H9 (cell line): ENCODE measurements around the gene NR5A1. TPM values are rescaled to one million over a fixed set of nuclear protein-coding genes. Genes with fewer than 3 reads are reported as not detected.
A peak's percentile ranks its signal among the peaks of the same experiment; 100 is the strongest.

ENCODE experiments used
- DNase-seq: peaks from one replicate; pipeline ENCODE4 v3.0.0-alpha.2; 2017
- H2AFZ ChIP-seq: one replicate; pipeline ENCODE4 v1.6.1; 2013; ENCODE audit warnings: mild to moderate bottlenecking, low read length, control low read depth, moderate library complexity
- H2AK5ac ChIP-seq: 2 replicates; pipeline ENCODE4 v1.6.1; 2013; ENCODE audit warnings: low read length, control low read depth, mixed read lengths; ENCODE audit not compliant: insufficient read length
- H2BK120ac ChIP-seq: one replicate; pipeline ENCODE4 v1.6.1; 2013; ENCODE audit warnings: low read depth, mild to moderate bottlenecking, low read length, control low read depth, inconsistent platforms; ENCODE audit not compliant: poor library complexity, severe bottlenecking
- H2BK12ac ChIP-seq: 2 replicates; pipeline ENCODE4 v1.6.1; 2013; ENCODE audit warnings: low read length, control low read depth, mixed read lengths, low read depth; ENCODE audit not compliant: insufficient read length
- H2BK15ac ChIP-seq: 2 replicates; pipeline ENCODE4 v1.6.1; 2013; ENCODE audit warnings: low read depth, low read length, control low read depth
- H2BK20ac ChIP-seq: one replicate; pipeline ENCODE4 v1.6.1; 2013; ENCODE audit warnings: low read depth, mild to moderate bottlenecking, low read length, control low read depth, inconsistent platforms; ENCODE audit not compliant: poor library complexity, severe bottlenecking
- H2BK5ac ChIP-seq: 2 replicates; pipeline ENCODE4 v1.6.1; 2013; ENCODE audit warnings: low read length, control low read depth, mixed read lengths; ENCODE audit not compliant: insufficient read length
- H3K14ac ChIP-seq: 2 replicates; pipeline ENCODE4 v1.6.1; 2013; ENCODE audit warnings: low read length, control low read depth; ENCODE audit not compliant: insufficient read depth
- H3K18ac ChIP-seq: 2 replicates; pipeline ENCODE4 v1.6.1; 2013; ENCODE audit warnings: low read depth, mild to moderate bottlenecking, mixed read lengths, low read length, control low read depth; ENCODE audit not compliant: insufficient read length
- H3K23ac ChIP-seq: 2 replicates; pipeline ENCODE4 v1.6.1; 2013; ENCODE audit warnings: low read length, control low read depth, mixed read lengths, low read depth; ENCODE audit not compliant: insufficient read length
- H3K23me2 ChIP-seq: 2 replicates; pipeline ENCODE4 v1.6.1; 2013; ENCODE audit warnings: low read depth, mild to moderate bottlenecking, mixed read lengths, low read length, control low read depth; ENCODE audit not compliant: insufficient read length, poor library complexity, severe bottlenecking
- H3K27ac ChIP-seq: 2 replicates; pipeline ENCODE4 v1.5.1; 2013; ENCODE audit warnings: low read length, control low read depth, mixed read lengths, low read depth; ENCODE audit not compliant: insufficient read length
- H3K27me3 ChIP-seq: 2 replicates; pipeline ENCODE4 v1.6.1; 2013; ENCODE audit warnings: low read length, control low read depth, inconsistent platforms; ENCODE audit not compliant: insufficient read depth
- H3K4ac ChIP-seq: 2 replicates; pipeline ENCODE4 v1.6.1; 2013; ENCODE audit warnings: low read depth, mild to moderate bottlenecking, control low read depth, inconsistent platforms, low read length, moderate library complexity
- H3K4me1 ChIP-seq: 2 replicates; pipeline ENCODE4 v1.6.1; 2013; ENCODE audit warnings: low read length, control low read depth, inconsistent platforms; ENCODE audit not compliant: insufficient read depth
- H3K4me2 ChIP-seq: 2 replicates; pipeline ENCODE4 v1.6.1; 2013; ENCODE audit warnings: low read length, control low read depth, mixed read lengths; ENCODE audit not compliant: insufficient read length, insufficient read depth
- H3K56ac ChIP-seq: 2 replicates; pipeline ENCODE4 v1.6.1; 2013; ENCODE audit warnings: low read depth, mild to moderate bottlenecking, mixed read lengths, low read length, control low read depth; ENCODE audit not compliant: insufficient read length
- H3K79me1 ChIP-seq: 2 replicates; pipeline ENCODE4 v1.6.1; 2013; ENCODE audit warnings: low read depth, mild to moderate bottlenecking, moderate library complexity, low read length, control low read depth, inconsistent platforms; ENCODE audit not compliant: insufficient read depth, poor library complexity, severe bottlenecking
- H3K79me2 ChIP-seq: 2 replicates; pipeline ENCODE4 v1.6.1; 2013; ENCODE audit warnings: low read length, control low read depth, inconsistent platforms; ENCODE audit not compliant: insufficient read depth
- H3K9ac ChIP-seq: 2 replicates; pipeline ENCODE4 v1.6.1; 2013; ENCODE audit warnings: low read length, control low read depth, mixed read lengths; ENCODE audit not compliant: insufficient read length; ENCODE audit errors: extremely low read depth
- H3K9me3 ChIP-seq: one replicate; pipeline ENCODE4 v1.6.1; 2013; ENCODE audit warnings: low read depth, low read length, inconsistent platforms; ENCODE audit not compliant: control insufficient read depth
- H3T11ph ChIP-seq: one replicate; pipeline ENCODE4 v1.6.1; 2013; ENCODE audit warnings: mild to moderate bottlenecking, low read length, control low read depth, inconsistent platforms
- H4K20me1 ChIP-seq: one replicate; pipeline ENCODE4 v1.6.1; 2013; ENCODE audit not compliant: control insufficient read depth, insufficient read length, insufficient read depth
- H4K5ac ChIP-seq: 2 replicates; pipeline ENCODE4 v1.6.1; 2013; ENCODE audit warnings: low read depth, mild to moderate bottlenecking, mixed read lengths, low read length, control low read depth; ENCODE audit not compliant: insufficient read length
- H4K8ac ChIP-seq: replicated peaks from 2 replicates; pipeline ENCODE4 v1.6.1; 2013; ENCODE audit warnings: low read length, control low read depth, mixed read lengths, low read depth; ENCODE audit not compliant: insufficient read length
- H4K91ac ChIP-seq: 2 replicates; pipeline ENCODE4 v1.6.1; 2013; ENCODE audit warnings: low read depth, mild to moderate bottlenecking, moderate library complexity, mixed read lengths, low read length, control low read depth; ENCODE audit not compliant: insufficient read length
- H3K27ac Mint-ChIP-seq, 3 experiments: 2 replicates in 2 of 3; 3 replicates in 1 of 3; pipeline ENCODE4 v1.8.0; 2020 to 2021; ENCODE audit warnings: mixed read lengths in 3 of 3, mild to moderate bottlenecking in 1 of 3, moderate library complexity in 1 of 3
- H3K27me3 Mint-ChIP-seq: 2 replicates; pipeline ENCODE4 v1.8.0; 2021; ENCODE audit warnings: low read depth, mild to moderate bottlenecking, moderate library complexity, mixed read lengths
- H3K36me3 Mint-ChIP-seq, 3 experiments: 2 replicates in 2 of 3; 3 replicates in 1 of 3; pipeline ENCODE4 v1.8.0; 2020 to 2021; ENCODE audit warnings: low read depth in 3 of 3, mixed read lengths in 3 of 3; ENCODE audit not compliant: insufficient read depth in 1 of 3
- H3K4me1 Mint-ChIP-seq, 2 experiments: 2 replicates each; pipeline ENCODE4 v1.8.0; 2020; ENCODE audit warnings: mixed read lengths in 2 of 2
- H3K4me3 Mint-ChIP-seq, 2 experiments: 2 replicates in 1 of 2; 3 replicates in 1 of 2; pipeline ENCODE4 v1.8.0; 2020 to 2021; ENCODE audit warnings: mild to moderate bottlenecking in 2 of 2, mixed read lengths in 2 of 2, moderate library complexity in 1 of 2
- H3K9me3 Mint-ChIP-seq, 2 experiments: 2 replicates in 1 of 2; 3 replicates in 1 of 2; pipeline ENCODE4 v1.8.0; 2020; ENCODE audit warnings: mild to moderate bottlenecking in 2 of 2, mixed read lengths in 2 of 2, moderate library complexity in 1 of 2
- CTCF ChIP-seq: fragments of 200-600 bp; sonication (generic); conservative IDR thresholded peaks from 3 replicates; pipeline ENCODE4 v1.8.0; 2021; ENCODE audit warnings: antibody characterized with exemption, mild to moderate bottlenecking
- WGBS: extraction: QIAGEN DNeasy Blood & Tissue Kit; methylation state at CpG from one replicate; pipeline ENCODE4 v1.1.7; 2013; ENCODE audit warnings: missing lambda C conversion rate, low lambda C conversion rate, mixed read lengths; ENCODE audit not compliant: insufficient read length; ENCODE audit errors: extremely low coverage; 5-methylcytosine and 5-hydroxymethylcytosine counted together
- long read RNA-seq: library from polyadenylated mRNA; unstranded; transcript quantifications from one replicate; pipeline ENCODE4 v2.0.0, GENCODE V29; 2020
- total RNA-seq: library from RNA; stranded (reverse); gene quantifications from 2 replicates; pipeline ENCODE4 v1.2.1, GENCODE V29; 2021

NR5A1 gene
- 0.37 and 0.46 TPM in 2 replicates for total RNA-seq
- long read RNA-seq = 0 reads

DNA sequence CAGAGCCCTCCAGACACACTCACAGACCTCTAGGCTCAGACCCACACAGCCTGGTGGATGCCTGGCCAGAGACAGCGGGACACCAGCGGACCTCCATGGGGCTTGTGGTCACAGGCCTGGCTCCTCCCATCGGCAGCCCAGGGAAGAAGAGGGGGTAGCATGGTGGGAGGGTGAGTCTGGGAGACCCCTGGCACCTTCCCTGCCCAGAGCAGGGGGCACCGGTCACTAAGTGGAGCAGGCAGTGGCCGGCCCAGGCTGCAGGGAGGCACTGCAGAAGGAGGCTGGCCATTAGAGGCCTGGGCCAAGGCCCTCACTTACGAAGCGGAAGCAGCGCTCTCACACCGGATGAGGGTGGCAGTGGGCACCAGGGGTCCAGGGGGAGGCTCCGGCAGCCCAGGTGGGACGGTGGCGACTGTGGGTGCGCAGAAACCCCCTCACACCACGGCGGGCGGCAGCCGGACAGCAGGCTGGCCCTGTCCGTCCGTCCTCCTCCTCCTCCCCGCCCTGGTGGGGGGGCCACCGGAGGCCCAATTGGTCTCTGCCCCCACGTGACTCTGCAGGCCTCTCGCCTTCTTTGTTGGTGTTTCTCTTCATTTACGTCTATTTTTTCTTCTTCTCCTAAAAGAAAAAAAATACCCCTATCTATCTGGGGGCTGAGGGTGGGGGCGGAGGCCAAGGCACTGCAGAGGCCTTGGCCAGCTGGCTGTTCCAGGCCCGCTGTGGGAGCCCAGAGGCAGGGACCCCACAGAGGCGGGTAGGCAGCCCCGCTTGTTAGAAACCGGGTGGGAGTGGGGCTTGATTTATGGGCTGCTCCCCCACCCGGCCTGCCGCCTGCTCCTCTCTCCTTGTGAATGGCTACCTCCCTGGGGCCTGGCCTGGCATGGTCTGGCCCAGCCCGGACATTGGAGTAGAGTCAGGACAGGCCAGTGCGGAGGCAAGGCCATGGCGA, at the start of gene NR5A1:
Gene NR5A1, minus strand, starts transcription at position 469 of the 949 bp plus-strand sequence. CDS start 4,004 bp downstream, outside the sequence.
- H2AFZ ChIP-seq = no peak within 1 kb of the TSS
- no peak within 1 kb of the TSS for H3K4ac ChIP-seq
- no peak within 1 kb of the TSS for H3K4me2 ChIP-seq
- no peak within 1 kb of the TSS for H2AK5ac ChIP-seq
- Mint-ChIP-seq H3K36me3 (peaks cover 0 to 2% (median 0%) of the 10 kb centered on the region in 3 experiments; a peak in 1 of 7 replicates), H3K27ac (no peak within 1 kb of the TSS), H3K9me3 (peaks cover 0 to 8% of the 10 kb centered on the region in 2 experiments; a peak in 3 of 5 replicates), H3K4me3 (no peak within 1 kb of the TSS; a peak in 1 of 5 replicates), H3K27me3 (peaks cover 43% of the 10 kb centered on the region), H3K4me1 (peaks cover 9 to 31% of the 10 kb centered on the region in 2 experiments)
- H3K23me2 ChIP-seq = peaks cover 6% of the 10 kb centered on the region
- no peak within 1 kb of the TSS for H3K14ac ChIP-seq
- H4K20me1 ChIP-seq = no peaks in the 10 kb centered on the region
- H3K79me1 ChIP-seq = no peaks in the 10 kb centered on the region
- no peak within 1 kb of the TSS for H2BK12ac ChIP-seq
- no peak within 1 kb of the TSS for H2BK15ac ChIP-seq
- peak; percentile 31 for DNase-seq
- no peak within 1 kb of the TSS for H4K91ac ChIP-seq
- no peak within 1 kb of the TSS for H4K8ac ChIP-seq
- no peak within 1 kb of the TSS for H3K56ac ChIP-seq
- no peak within 1 kb of the TSS for H4K5ac ChIP-seq
- H3K27me3 ChIP-seq = peaks cover 28% of the 10 kb centered on the region
- no peak within 1 kb of the TSS for H2BK20ac ChIP-seq
- no peak within 1 kb of the TSS for H2BK5ac ChIP-seq
- no peak within 1 kb of the TSS for H3T11ph ChIP-seq
- TF ChIP-seq CTCF = no peak
- no peak within 1 kb of the TSS for H3K9ac ChIP-seq
- WGBS = no CpG with 5 or more reads among the region's 34 CpGs
- no peaks in the 10 kb centered on the region for H3K9me3 ChIP-seq
- H3K23ac ChIP-seq = no peak within 1 kb of the TSS
- H3K4me1 ChIP-seq = peaks cover 4% of the 10 kb centered on the region; the same call in 1 of the 2 replicates
- H3K18ac ChIP-seq = no peak within 1 kb of the TSS
- no peaks in the 10 kb centered on the region for H3K79me2 ChIP-seq
- no peak within 1 kb of the TSS for H3K27ac ChIP-seq
- H2BK120ac ChIP-seq = no peak within 1 kb of the TSS
